ENCODE results near the gene CCKAR.

CCKAR gene

GRCh38 chr4:26491449-26492170 is 1.3 kb upstream of the CCKAR start:
- ATAC-seq: no peak
- DNase-seq: no peak

- no peak for ATAC-seq
- DNase-seq: no peak
These were observed 638 bp upstream of the CCKAR start for GRCh38 chr4:26490960-26491284.

GRCh38 chr4:26489101-26489985 is 941 bp downstream of the CCKAR start:
- no peak for DNase-seq
- ATAC-seq: no peak

- ATAC-seq: no peak
- DNase-seq: no peak
These were observed 4.6 kb downstream of the CCKAR start for GRCh38 chr4:26485684-26486083.

GRCh38 chr4:26484516-26484915 is 5.8 kb downstream of the CCKAR start:
- no peak for ATAC-seq
- DNase-seq: no peak

GRCh38 chr4:26484032-26484515 is 6.2 kb downstream of the CCKAR start:
- DNase-seq (no peak), ATAC-seq (no peak)

- DNase-seq (no peak), ATAC-seq (no peak)
These were observed 7.5 kb downstream of the CCKAR start for GRCh38 chr4:26482508-26483462.

- no peak for ATAC-seq
- DNase-seq: no peak
These were observed 12.0 kb downstream of the CCKAR start for GRCh38 chr4:26478330-26478729.

- no peak for ATAC-seq
- DNase-seq: no peak
These were observed 13.7 kb downstream of the CCKAR start for GRCh38 chr4:26476545-26476944.

- DNase-seq (no peak), ATAC-seq (no peak)
These were observed 14.6 kb downstream of the CCKAR start for GRCh38 chr4:26475716-26476115.

- no peak for ATAC-seq
These were observed 15.7 kb downstream of the CCKAR start for GRCh38 chr4:26474551-26474950.

GRCh38 chr4:26473893-26474292 is 16.4 kb downstream of the CCKAR start:
- ATAC-seq: no peak
- DNase-seq: no peak

More at GRCh38 chr4:26474551-26474950, 15.7 kb downstream of the CCKAR start:
- no peak for DNase-seq

GRCh38 chr4:26471890-26472289 is 18.4 kb downstream of the CCKAR start:
- DNase-seq: no peak
- no peak for ATAC-seq

GRCh38 chr4:26468977-26469376 is 21.3 kb downstream of the CCKAR start:
- no peak for DNase-seq
- ATAC-seq: no peak

- no peak for DNase-seq
- no peak for ATAC-seq
These were observed 21.9 kb downstream of the CCKAR start for GRCh38 chr4:26468283-26468949.

- no peak for DNase-seq
- no peak for ATAC-seq
These were observed 22.6 kb downstream of the CCKAR start for GRCh38 chr4:26467724-26468123.

- ATAC-seq (no peak), DNase-seq (no peak)
These were observed 23.6 kb downstream of the CCKAR start for GRCh38 chr4:26466578-26467270.

GRCh38 chr4:26464420-26465095 is 25.7 kb downstream of the CCKAR start:
- ATAC-seq (no peak), DNase-seq (no peak)

- DNase-seq (no peak), ATAC-seq (no peak)
These were observed 26.9 kb downstream of the CCKAR start for GRCh38 chr4:26463386-26463785.

GRCh38 chr4:26462874-26463273 is 27.4 kb downstream of the CCKAR start:
- DNase-seq (no peak), ATAC-seq (no peak)

Measured in stimulated activated naive CD8-positive, alpha-beta T cell treated with anti-CD3 and anti-CD28 coated beads, Interleukin-15, Interleukin-2, amounts not matched to agents 100 U/mL and 50 U/mL, for 24 hours (primary cell).